HG02973 (cell line): ENCODE results near the gene SDHB.

Experiments
- ATAC-seq: cut with Tn5 transposase; IDR thresholded peaks from one replicate; pipeline ENCODE4 v1.9.1; 2021; ENCODE audit warnings: moderate library complexity; ENCODE audit not compliant: unreplicated experiment

SDHB gene

GRCh38 chr1:17046334-17046657 lies 7.5 kb downstream of the SDHB start:
- ATAC-seq, result no peak

GRCh38 chr1:17045634-17046333 lies 8.0 kb downstream of the SDHB start:
- no peak for ATAC-seq

- no peak for ATAC-seq
Measured at GRCh38 chr1:17045150-17045549, 8.7 kb downstream of the SDHB start.

GRCh38 chr1:17043676-17044075 lies 10.2 kb downstream of the SDHB start:
- no peak for ATAC-seq

GRCh38 chr1:17040135-17040534 lies 13.7 kb downstream of the SDHB start:
- ATAC-seq, result no peak

- ATAC-seq, result no peak
Measured at GRCh38 chr1:17039522-17039921, 14.3 kb downstream of the SDHB start.

- no peak for ATAC-seq
Measured at GRCh38 chr1:17033481-17033880, 20.4 kb downstream of the SDHB start.

GRCh38 chr1:17032741-17033140 lies 21.1 kb downstream of the SDHB start:
- ATAC-seq, result no peak

- ATAC-seq, result no peak
Measured at GRCh38 chr1:17031436-17031835, 22.4 kb downstream of the SDHB start.

- ATAC-seq, result no peak
Measured at GRCh38 chr1:17030206-17030605, 23.6 kb downstream of the SDHB start.

- no peak for ATAC-seq
Measured at GRCh38 chr1:17028662-17029188, 25.1 kb downstream of the SDHB start.

- no peak for ATAC-seq
Measured at GRCh38 chr1:17027900-17028299, 25.9 kb downstream of the SDHB start.

GRCh38 chr1:17027403-17027802 lies 26.4 kb downstream of the SDHB start:
- ATAC-seq, result no peak

GRCh38 chr1:17024721-17025120 lies 29.1 kb downstream of the SDHB start:
- no peak for ATAC-seq

GRCh38 chr1:17023573-17023972 lies 30.3 kb downstream of the SDHB start:
- ATAC-seq, result no peak

GRCh38 chr1:17023102-17023501 lies 30.7 kb downstream of the SDHB start:
- no peak for ATAC-seq

- ATAC-seq, result no peak
Measured at GRCh38 chr1:17021896-17022295, 31.9 kb downstream of the SDHB start.

GRCh38 chr1:17020502-17020901 lies 33.3 kb downstream of the SDHB start:
- ATAC-seq, result no peak

GRCh38 chr1:17018849-17019248 lies 35.0 kb downstream of the SDHB start:
- ATAC-seq, result no peak

- no peak for ATAC-seq
Measured at GRCh38 chr1:17017435-17017834, 36.4 kb downstream of the SDHB start.

- ATAC-seq, result no peak
Measured at GRCh38 chr1:17016317-17016661, 37.5 kb downstream of the SDHB start.

- no peak for ATAC-seq
Measured at GRCh38 chr1:17014671-17015567, 38.9 kb downstream of the SDHB start.
